GM12892 (cell line): ENCODE data around the gene SLC7A11.

Experiments
- POLR2A ChIP-seq: IDR thresholded peaks from 2 replicates; pipeline ENCODE4 v1.6.1; 2011; ENCODE audit warnings: low read depth, low read length, control low read depth
- POLR2AphosphoS5 ChIP-seq: IDR thresholded peaks from 2 replicates; pipeline ENCODE4 v1.6.1; 2011; ENCODE audit warnings: low read depth, low read length, control low read depth
- TAF1 ChIP-seq: IDR thresholded peaks from 2 replicates; pipeline ENCODE4 v1.6.1; 2011; ENCODE audit warnings: low read depth, mild to moderate bottlenecking, control low read depth, low read length, borderline replicate concordance

DNA sequence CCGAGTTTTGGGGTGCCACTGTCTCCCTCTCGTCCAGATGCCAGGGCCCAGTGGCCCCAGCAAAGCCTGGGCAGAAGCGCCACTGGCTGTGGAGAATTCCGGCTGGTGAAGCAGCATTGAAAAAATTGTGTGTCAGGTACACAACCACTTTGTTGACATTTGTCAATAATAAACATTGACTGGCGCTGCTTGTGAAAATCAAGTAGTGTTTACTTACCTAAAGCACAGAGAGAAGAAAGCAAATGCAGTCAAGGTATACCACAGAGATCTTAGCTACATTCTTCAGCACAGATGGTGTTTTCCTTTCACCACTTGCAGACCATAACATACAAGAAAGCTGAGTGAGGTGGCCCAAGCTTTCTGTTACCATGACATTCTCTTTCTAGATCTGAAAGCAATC is 14.5 kb upstream of the SLC7A11 start:
- TF ChIP-seq POLR2A (no peak), POLR2AphosphoS5 (no peak), TAF1 (no peak)
